H1 (cell line): ENCODE results near the gene MCAT. TPM values are rescaled to one million over a fixed set of nuclear protein-coding genes. Genes with fewer than 3 reads are reported as not detected.

Experiments used
- CTCF ChIA-PET: fragments of 300-600 bp; sonication (Branson Sonifier 250); formaldehyde crosslinking; loops from one replicate; lab custom pipeline; 2021; ENCODE audit not compliant: partially characterized antibody; lab: Charles Lee
- POLR2A ChIA-PET: fragments of 300-600 bp; sonication (Branson Sonifier 250); formaldehyde crosslinking; loops from one replicate; lab custom pipeline; 2021; ENCODE audit warnings: inconsistent platforms; ENCODE audit not compliant: partially characterized antibody; lab: Charles Lee
- DNase-seq, 2 experiments: peaks; one replicate each; pipeline versions ENCODE4 v3.0.0 to v3.0.0-alpha.2; 2010 to 2022; ENCODE audit warnings: low spot score in 2 of 2, low read depth in 1 of 2, mixed read lengths in 1 of 2
- FAIRE-seq: peaks from 2 replicates; lab custom pipeline; 2011; peaks lifted over from hg19 to GRCh38; lab: Jason Lieb, UNC
- H2AFZ ChIP-seq: 2 replicates; pipeline ENCODE4 v1.8.1; 2012; ENCODE audit warnings: low read length, inconsistent platforms
- H2AK5ac ChIP-seq: 2 replicates; pipeline ENCODE4 v1.6.1; 2013; ENCODE audit warnings: low read depth, low read length
- H2BK120ac ChIP-seq: replicated peaks from 2 replicates; pipeline ENCODE3; 2013; ENCODE audit warnings: low read depth, low read length, inconsistent platforms
- H2BK12ac ChIP-seq: 2 replicates; pipeline ENCODE4 v1.6.1; 2013; ENCODE audit warnings: low read depth, low read length
- H2BK15ac ChIP-seq: 2 replicates; pipeline ENCODE4 v1.6.1; 2013; ENCODE audit warnings: low read length
- H2BK20ac ChIP-seq: 2 replicates; pipeline ENCODE4 v1.6.1; 2013; ENCODE audit warnings: low read length
- H2BK5ac ChIP-seq: 2 replicates; pipeline ENCODE4 v1.6.1; 2013; ENCODE audit warnings: low read depth, low read length
- H3K14ac ChIP-seq: 2 replicates; pipeline ENCODE4 v1.6.1; 2013; ENCODE audit warnings: inconsistent platforms; ENCODE audit not compliant: insufficient read length
- H3K18ac ChIP-seq: 2 replicates; pipeline ENCODE4 v1.6.1; 2013; ENCODE audit warnings: low read length; ENCODE audit errors: extremely low read depth
- H3K23ac ChIP-seq: 2 replicates; pipeline ENCODE4 v1.6.1; 2013; ENCODE audit warnings: inconsistent platforms; ENCODE audit not compliant: insufficient read length
- H3K23me2 ChIP-seq: 2 replicates; pipeline ENCODE4 v1.6.1; 2013; ENCODE audit warnings: low read depth, low read length
- H3K27ac ChIP-seq: 2 replicates; pipeline ENCODE4 v1.6.1; 2011; ENCODE audit warnings: low read depth, low read length, inconsistent platforms
- H3K27me3 ChIP-seq, 4 experiments: replicated peaks in 1 of 4; 1 replicate in 1 of 4; 2 replicates in 3 of 4; pipeline versions ENCODE4 v1.6.1 to v1.8.1; 2011 to 2013; ENCODE audit warnings: low read length in 3 of 4, mild to moderate bottlenecking in 3 of 4, inconsistent platforms in 2 of 4, mixed read lengths in 2 of 4, moderate library complexity in 1 of 4; ENCODE audit not compliant: control insufficient read depth in 3 of 4, insufficient read depth in 3 of 4; ENCODE audit errors: extremely low read depth in 1 of 4
- H3K36me3 ChIP-seq, 4 experiments: 2 replicates each; pipeline versions ENCODE4 v1.6.1 to v1.8.1; 2011 to 2013; ENCODE audit warnings: mild to moderate bottlenecking in 4 of 4, low read length in 3 of 4, moderate library complexity in 2 of 4, control low read depth in 1 of 4, inconsistent platforms in 1 of 4; ENCODE audit not compliant: insufficient read depth in 4 of 4, control insufficient read depth in 2 of 4
- H3K4ac ChIP-seq: replicated peaks from 2 replicates; pipeline ENCODE3; 2013; ENCODE audit warnings: low read length, low read depth, mixed read lengths, inconsistent platforms; ENCODE audit not compliant: insufficient read length
- H3K4me1 ChIP-seq, 4 experiments: replicated peaks in 1 of 4; 1 replicate in 1 of 4; 2 replicates in 3 of 4; pipeline versions ENCODE4 v1.6.1 to v1.8.1; 2011 to 2013; ENCODE audit warnings: low read length in 3 of 4, inconsistent platforms in 2 of 4, mixed read lengths in 1 of 4; ENCODE audit not compliant: insufficient read depth in 4 of 4, control insufficient read depth in 3 of 4
- H3K4me2 ChIP-seq, 2 experiments: 2 replicates each; pipeline versions ENCODE4 v1.6.1 to v1.8.1; 2011 to 2013; ENCODE audit warnings: low read depth in 2 of 2, low read length in 2 of 2, control low read depth in 1 of 2, inconsistent platforms in 1 of 2, mild to moderate bottlenecking in 1 of 2; ENCODE audit not compliant: insufficient read depth in 1 of 2
- H3K4me3 ChIP-seq, 4 experiments: fragments of 200-600, 300-600 bp in 1 of 4; sonication (generic), shearing (Covaris generic), sonication (Bioruptor Twin) in 1 of 4; 2 replicates each; pipeline versions ENCODE4 v1.5.1 to v1.8.1; 2011 to 2016; ENCODE audit warnings: low read length in 4 of 4, low read depth in 3 of 4, control low read depth in 2 of 4, inconsistent platforms in 2 of 4, mild to moderate bottlenecking in 2 of 4, mixed read lengths in 1 of 4, moderate library complexity in 1 of 4; ENCODE audit not compliant: insufficient read depth in 2 of 4; ENCODE audit errors: extremely low read depth in 1 of 4
- H3K56ac ChIP-seq: replicated peaks from 2 replicates; pipeline ENCODE3; 2013; ENCODE audit warnings: low read depth, mild to moderate bottlenecking, mixed read lengths, low read length, inconsistent platforms; ENCODE audit not compliant: insufficient read length
- H3K79me1 ChIP-seq: 2 replicates; pipeline ENCODE4 v1.6.1; 2013; ENCODE audit warnings: low read depth, low read length, control low read depth
- H3K79me2 ChIP-seq, 2 experiments: 2 replicates each; pipeline versions ENCODE4 v1.6.1 to v1.8.1; 2012 to 2013; ENCODE audit warnings: low read length in 2 of 2, mild to moderate bottlenecking in 2 of 2, inconsistent platforms in 1 of 2; ENCODE audit not compliant: insufficient read depth in 2 of 2, control insufficient read depth in 1 of 2
- H3K9ac ChIP-seq, 4 experiments: replicated peaks in 1 of 4; 1 replicate in 1 of 4; 2 replicates in 3 of 4; pipeline versions ENCODE4 v1.6.1 to v1.8.1; 2011 to 2013; ENCODE audit warnings: low read depth in 3 of 4, low read length in 3 of 4, control low read depth in 2 of 4, mild to moderate bottlenecking in 2 of 4, moderate library complexity in 2 of 4, inconsistent platforms in 1 of 4; ENCODE audit errors: extremely low read depth in 1 of 4
- H3K9me3 ChIP-seq, 2 experiments: 2 replicates each; pipeline versions ENCODE4 v1.6.1 to v1.8.1; 2012 to 2013; ENCODE audit warnings: mild to moderate bottlenecking in 2 of 2, moderate library complexity in 2 of 2, control low read depth in 1 of 2, inconsistent platforms in 1 of 2, low read depth in 1 of 2, low read length in 1 of 2, mixed read lengths in 1 of 2; ENCODE audit not compliant: insufficient read depth in 2 of 2
- H4K20me1 ChIP-seq, 2 experiments: replicated peaks in 1 of 2; 2 replicates each; pipeline versions ENCODE3 to v1.8.1; 2011 to 2013; ENCODE audit warnings: inconsistent platforms in 2 of 2, low read length in 2 of 2, mild to moderate bottlenecking in 1 of 2; ENCODE audit not compliant: insufficient read depth in 2 of 2, control insufficient read depth in 1 of 2
- H4K5ac ChIP-seq: 2 replicates; pipeline ENCODE4 v1.6.1; 2013; ENCODE audit warnings: low read length, low read depth, mixed read lengths, inconsistent platforms; ENCODE audit not compliant: insufficient read length
- H4K8ac ChIP-seq: 2 replicates; pipeline ENCODE4 v1.8.0; 2013; ENCODE audit warnings: mild to moderate bottlenecking, moderate library complexity, low read length, inconsistent platforms; ENCODE audit not compliant: insufficient read depth; ENCODE audit errors: extremely low read depth
- H4K91ac ChIP-seq: replicated peaks from 2 replicates; pipeline ENCODE3; 2013; ENCODE audit warnings: low read length, mixed read lengths, inconsistent platforms; ENCODE audit not compliant: insufficient read length
- BRCA1 ChIP-seq: IDR thresholded peaks from 2 replicates; pipeline ENCODE4 v1.6.1; 2012; ENCODE audit warnings: low read depth, low read length, improper control_type of control experiment
- CEBPB ChIP-seq: IDR thresholded peaks from 2 replicates; pipeline ENCODE4 v1.6.1; 2012; ENCODE audit warnings: low read depth, low read length
- CTBP2 ChIP-seq: IDR thresholded peaks from 2 replicates; pipeline ENCODE4 v1.7.0; 2011; ENCODE audit warnings: borderline replicate concordance, mild to moderate bottlenecking, moderate library complexity, mixed read lengths, low read length; ENCODE audit not compliant: insufficient read depth, insufficient read length
- JUND ChIP-seq: IDR thresholded peaks from 2 replicates; pipeline ENCODE4 v1.6.1; 2011; ENCODE audit warnings: mild to moderate bottlenecking, improper control_type of control experiment, low read length
- MAFK ChIP-seq: IDR thresholded peaks from 2 replicates; pipeline ENCODE4 v1.6.1; 2012; ENCODE audit warnings: low read depth, mild to moderate bottlenecking, improper control_type of control experiment, low read length
- RAD21 ChIP-seq, 2 experiments: IDR thresholded peaks in 1 of 2; conservative IDR thresholded peaks in 1 of 2; 2 replicates each; pipeline ENCODE4 v1.6.1; 2011; ENCODE audit warnings: low read depth in 2 of 2, low read length in 2 of 2, improper control_type of control experiment in 1 of 2, inconsistent platforms in 1 of 2, mild to moderate bottlenecking in 1 of 2, moderate library complexity in 1 of 2
- RFX5 ChIP-seq: IDR thresholded peaks from 2 replicates; pipeline ENCODE4 v1.6.1; 2011; ENCODE audit warnings: low read depth, low read length, improper control_type of control experiment, borderline replicate concordance
- SIRT6 ChIP-seq: IDR thresholded peaks from one replicate; pipeline ENCODE4 v1.7.1; 2012; ENCODE audit warnings: low read length, inconsistent platforms
- SIX5 ChIP-seq: IDR thresholded peaks from 2 replicates; pipeline ENCODE4 v1.6.1; 2011; ENCODE audit warnings: mild to moderate bottlenecking, low read depth, low read length
- SP2 ChIP-seq: IDR thresholded peaks from 2 replicates; pipeline ENCODE4 v1.6.1; 2012; ENCODE audit warnings: mild to moderate bottlenecking, low read length, inconsistent platforms
- SUZ12 ChIP-seq: fragments of 200-600 bp; sonication (generic); IDR thresholded peaks from 2 replicates; pipeline ENCODE4 v1.6.1; 2012; ENCODE audit warnings: mild to moderate bottlenecking, inconsistent platforms, low read length, moderate library complexity, mixed read lengths
- TBP ChIP-seq: IDR thresholded peaks from 2 replicates; pipeline ENCODE4 v1.6.1; 2011; ENCODE audit warnings: low read depth, low read length, improper control_type of control experiment
- TCF12 ChIP-seq: IDR thresholded peaks from 2 replicates; pipeline ENCODE4 v1.6.1; 2011; ENCODE audit warnings: low read depth, mild to moderate bottlenecking, low read length
- WGBS, 2 experiments: shearing (Covaris generic) in 1 of 2; methylation state at CpG; one replicate each; pipeline versions ENCODE4 v1.1.6 to v1.1.7; 2013 to 2015; ENCODE audit warnings: low lambda C conversion rate in 2 of 2, mixed read lengths in 2 of 2, inconsistent platforms in 1 of 2, low coverage in 1 of 2, missing lambda C conversion rate in 1 of 2; ENCODE audit not compliant: insufficient replicate concordance in 2 of 2, insufficient coverage in 1 of 2, insufficient read length in 1 of 2; ENCODE audit errors: extremely low coverage in 1 of 2, missing lambda C conversion rate in 1 of 2; 5-methylcytosine and 5-hydroxymethylcytosine counted together
- polyA plus RNA-seq, 7 experiments: library from polyadenylated mRNA; depleted of rRNA in 3 of 7; stranded (reverse) in 5 of 7; unstranded in 2 of 7; fragments of >200 nt in 5 of 7; fragments of 200-250 nt in 2 of 7; gene quantifications; 1 replicate in 5 of 7; 2 replicates in 1 of 7; 4 replicates in 1 of 7; pipeline versions ENCODE4 v1.2.1 to v1.2.3, GENCODE V29; 2011 to 2013; ENCODE audit warnings: missing spikeins in 2 of 7, mixed read lengths in 2 of 7
- total RNA-seq: library from RNA; stranded (reverse); fragmentation: NEBNext Ultra II Directional; extraction: Animal tissue kit (Norgen Biotek cat#: 25700); gene quantifications from 2 replicates; pipeline ENCODE4 v1.2.1, GENCODE V29; 2021

MCAT gene
- total and polyA plus RNA-seq, 2 of the 8 experiments (the other 6 are each of a cell fraction or from before 2014, with no cell fraction given): 15.8 to 17.4 TPM

DNA sequence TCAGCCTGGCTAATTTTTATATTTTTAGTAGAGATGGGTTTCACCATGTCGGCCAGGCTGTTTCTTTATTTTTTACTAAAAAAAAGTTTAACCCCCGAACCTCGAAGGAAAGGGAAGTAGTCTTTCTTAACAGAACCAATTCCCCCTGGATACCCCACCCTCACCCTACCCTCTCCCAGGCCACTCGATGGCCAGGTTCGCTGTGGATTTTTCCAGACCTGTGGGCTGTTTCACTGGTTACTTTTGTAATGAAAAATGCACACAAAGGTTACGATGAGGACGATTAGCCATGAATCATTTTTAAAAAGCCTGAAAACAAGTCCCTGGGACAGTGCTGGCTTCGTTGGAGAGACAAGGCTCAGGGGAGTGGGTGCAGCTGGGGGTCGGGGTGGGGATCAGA is 10.7 kb upstream of the MCAT start:
- Histone ChIP-seq H3K79me2 (no peaks in the 10 kb centered on the region), H3K23ac (no peak overlapping the region), H4K5ac (no peak overlapping the region), H3K18ac (no peak overlapping the region), H3K4me3 (no peak overlapping the region), H3K9me3 (no peaks in the 10 kb centered on the region), H3K27ac (no peak overlapping the region), H3K9ac (no peak overlapping the region), H2BK120ac (no peak overlapping the region), H2BK20ac (no peak overlapping the region), H3K14ac (no peak overlapping the region), H2AFZ (no peak overlapping the region), H4K91ac (no peak overlapping the region), H4K8ac (no peak overlapping the region), H3K56ac (no peak overlapping the region), H2BK12ac (no peak overlapping the region), H3K79me1 (no peaks in the 10 kb centered on the region), H3K4ac (no peak overlapping the region), H3K4me1 (peaks cover 0 to 19% (median 14%) of the 10 kb centered on the region in 4 experiments; a peak in 6 of 7 replicates), H3K36me3 (no peaks in the 10 kb centered on the region), H4K20me1 (peaks cover 0 to 2% of the 10 kb centered on the region in 2 experiments), H3K27me3 (peaks cover 1 to 21% (median 14%) of the 10 kb centered on the region in 4 experiments), H3K4me2 (no peak overlapping the region), H3K23me2 (peaks cover 13% of the 10 kb centered on the region; the same call in 1 of the 2 replicates), H2BK15ac (no peak overlapping the region), H2BK5ac (no peak overlapping the region), H2AK5ac (no peak overlapping the region)
- FAIRE-seq: no peak
- POLR2A ChIA-PET: interaction anchor here (1.0 to 1.7 kb wide), 3 partner anchors 9 to 15 kb away, joined by 3 to 6 read pairs (median 4); no protein-coding TSS in a partner anchor
- 89% methylated on average over 9 of the region's 9 CpGs; no CpG with 5 or more reads in 1 of the 2 experiments for WGBS, 2 experiments
- CTCF ChIA-PET: no interaction called here
- DNase-seq: no peak
- no peak for TF ChIP-seq SUZ12
- TF ChIP-seq JUND: no peak
- TF ChIP-seq CTBP2: no peak
- TF ChIP-seq CEBPB: no peak
- no peak for TF ChIP-seq MAFK
- no peak for TF ChIP-seq BRCA1
- TF ChIP-seq SIRT6: no peak
- TF ChIP-seq SIX5: no peak
- no peak for TF ChIP-seq RAD21 (IDR thresholded peaks at IDR 0.05 in 1 of 2, conservative IDR thresholded peaks at IDR 0.05 in 1 of 2; ENCODE audit: low read depth in 2 of 2, low read length in 2 of 2)
- no peak for TF ChIP-seq RFX5
- TF ChIP-seq TCF12: no peak
- no peak for TF ChIP-seq SP2
- TF ChIP-seq TBP: no peak
